GM18873 (cell line): ENCODE measurements around the gene PCDH11Y.
A peak's percentile ranks its signal among the peaks of the same experiment; 100 is the strongest.
"Not testable (repeated sequence)": the region's sequence is repeated elsewhere in the genome, so short reads cannot be mapped to it uniquely, and the experiment has no call there.

Source experiments
- ATAC-seq: cut with Tn5 transposase; IDR thresholded peaks from one replicate; pipeline ENCODE4 v1.9.1; 2021; ENCODE audit warnings: mild to moderate bottlenecking, moderate library complexity, moderate number of reproducible peaks; ENCODE audit not compliant: unreplicated experiment, low FRiP score

Gene PCDH11Y, protein sequence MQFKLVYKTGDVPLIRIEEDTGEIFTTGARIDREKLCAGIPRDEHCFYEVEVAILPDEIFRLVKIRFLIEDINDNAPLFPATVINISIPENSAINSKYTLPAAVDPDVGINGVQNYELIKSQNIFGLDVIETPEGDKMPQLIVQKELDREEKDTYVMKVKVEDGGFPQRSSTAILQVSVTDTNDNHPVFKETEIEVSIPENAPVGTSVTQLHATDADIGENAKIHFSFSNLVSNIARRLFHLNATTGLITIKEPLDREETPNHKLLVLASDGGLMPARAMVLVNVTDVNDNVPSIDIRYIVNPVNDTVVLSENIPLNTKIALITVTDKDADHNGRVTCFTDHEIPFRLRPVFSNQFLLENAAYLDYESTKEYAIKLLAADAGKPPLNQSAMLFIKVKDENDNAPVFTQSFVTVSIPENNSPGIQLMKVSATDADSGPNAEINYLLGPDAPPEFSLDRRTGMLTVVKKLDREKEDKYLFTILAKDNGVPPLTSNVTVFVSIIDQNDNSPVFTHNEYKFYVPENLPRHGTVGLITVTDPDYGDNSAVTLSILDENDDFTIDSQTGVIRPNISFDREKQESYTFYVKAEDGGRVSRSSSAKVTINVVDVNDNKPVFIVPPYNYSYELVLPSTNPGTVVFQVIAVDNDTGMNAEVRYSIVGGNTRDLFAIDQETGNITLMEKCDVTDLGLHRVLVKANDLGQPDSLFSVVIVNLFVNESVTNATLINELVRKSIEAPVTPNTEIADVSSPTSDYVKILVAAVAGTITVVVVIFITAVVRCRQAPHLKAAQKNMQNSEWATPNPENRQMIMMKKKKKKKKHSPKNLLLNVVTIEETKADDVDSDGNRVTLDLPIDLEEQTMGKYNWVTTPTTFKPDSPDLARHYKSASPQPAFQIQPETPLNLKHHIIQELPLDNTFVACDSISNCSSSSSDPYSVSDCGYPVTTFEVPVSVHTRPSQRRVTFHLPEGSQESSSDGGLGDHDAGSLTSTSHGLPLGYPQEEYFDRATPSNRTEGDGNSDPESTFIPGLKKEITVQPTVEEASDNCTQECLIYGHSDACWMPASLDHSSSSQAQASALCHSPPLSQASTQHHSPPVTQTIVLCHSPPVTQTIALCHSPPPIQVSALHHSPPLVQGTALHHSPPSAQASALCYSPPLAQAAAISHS (N-terminal part only)

DNA sequence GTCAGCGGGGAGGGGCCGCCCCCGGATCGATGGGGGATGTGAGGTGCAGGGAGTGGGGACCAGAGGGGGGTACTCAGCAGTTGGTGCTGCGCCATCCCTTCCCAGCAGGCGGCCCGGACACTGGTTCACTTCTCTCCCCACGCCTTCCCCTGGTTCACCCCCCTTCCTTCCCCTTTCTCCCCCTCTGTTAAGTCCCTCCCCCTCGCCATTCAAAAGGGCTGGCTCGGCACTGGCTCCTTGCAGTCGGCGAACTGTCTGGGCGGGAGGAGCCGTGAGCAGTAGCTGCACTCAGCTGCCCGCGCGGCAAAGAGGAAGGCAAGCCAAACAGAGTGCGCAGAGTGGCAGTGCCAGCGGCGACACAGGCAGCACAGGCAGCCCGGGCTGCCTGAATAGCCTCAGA lies at the start of gene PCDH11Y:
PCDH11Y (plus strand) TSS at position 240 of the 400 bp plus-strand sequence. CDS start 56,804 bp downstream, outside the sequence.
- not testable (repeated sequence) for ATAC-seq

DNA sequence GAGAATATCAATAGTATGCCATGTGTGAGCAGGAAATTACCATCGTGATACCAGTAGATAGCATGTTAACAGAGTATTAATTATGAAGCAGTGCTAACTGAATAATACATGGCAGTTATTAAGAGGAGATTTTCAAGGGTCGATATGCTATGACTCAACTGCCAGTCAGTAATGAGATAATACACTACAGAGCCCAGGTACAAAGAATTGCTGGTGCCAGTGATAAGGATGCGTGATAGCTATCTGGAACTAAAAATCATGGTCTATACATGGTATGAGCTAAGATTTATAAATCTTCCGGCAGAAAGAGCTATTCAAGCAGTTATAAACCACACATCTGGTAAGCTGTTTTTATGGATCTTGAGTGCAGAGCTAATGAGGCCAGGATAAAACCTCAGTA lies 32.2 kb upstream of the PCDH11Y start:
- ATAC-seq, result not testable (repeated sequence)

DNA sequence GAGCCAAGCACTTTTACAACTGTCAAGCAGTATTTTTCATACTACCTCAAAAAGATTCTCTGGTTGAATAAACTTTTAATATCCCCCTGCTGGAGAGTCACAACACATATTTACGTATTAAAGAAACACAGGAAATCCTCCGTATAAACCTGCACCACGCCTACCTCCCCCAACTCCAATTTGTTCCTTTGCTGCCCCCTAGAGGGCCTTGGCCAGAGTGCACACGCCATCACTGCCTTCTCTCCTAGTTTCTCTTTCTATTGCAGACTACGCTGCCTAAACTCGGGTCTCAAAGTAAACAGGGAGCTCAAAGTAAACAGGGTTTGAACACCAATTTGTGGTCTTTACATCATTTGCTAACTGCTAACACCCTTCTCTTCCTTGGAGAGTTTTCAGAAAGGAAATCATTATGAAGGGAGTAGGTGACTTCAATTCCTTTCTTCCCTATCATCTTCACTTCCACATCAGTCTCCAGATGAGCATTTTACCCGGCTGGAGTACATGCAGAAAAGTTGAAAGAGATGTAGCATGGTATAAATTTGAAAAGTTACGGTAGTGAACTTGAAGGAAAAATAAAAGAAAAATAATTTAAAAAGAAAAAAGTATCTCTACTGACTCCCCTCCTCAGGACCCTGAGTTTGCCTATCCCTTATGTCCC lies 8.2 kb upstream of the PCDH11Y start:
- peak; percentile 96 for ATAC-seq

DNA sequence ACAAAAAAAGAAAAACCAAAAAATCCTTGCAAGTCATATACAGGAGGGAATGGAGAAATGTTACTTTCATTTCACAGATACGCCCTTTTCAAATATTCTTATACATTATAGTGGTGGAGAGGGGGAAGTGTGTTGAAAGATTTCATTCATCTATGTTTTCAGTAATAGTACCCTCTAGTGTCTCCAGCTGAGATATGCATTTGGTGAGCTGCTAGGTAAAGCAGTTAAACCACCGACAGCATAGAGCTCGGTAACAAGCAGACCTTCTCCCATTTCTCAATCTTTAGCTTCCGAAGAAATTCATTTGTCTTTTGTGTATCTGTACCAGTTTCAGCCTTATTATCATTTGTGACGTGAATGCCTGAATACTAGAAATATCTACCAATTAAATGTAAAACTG lies 5.2 kb upstream of the PCDH11Y start:
- ATAC-seq, result not testable (repeated sequence)

DNA sequence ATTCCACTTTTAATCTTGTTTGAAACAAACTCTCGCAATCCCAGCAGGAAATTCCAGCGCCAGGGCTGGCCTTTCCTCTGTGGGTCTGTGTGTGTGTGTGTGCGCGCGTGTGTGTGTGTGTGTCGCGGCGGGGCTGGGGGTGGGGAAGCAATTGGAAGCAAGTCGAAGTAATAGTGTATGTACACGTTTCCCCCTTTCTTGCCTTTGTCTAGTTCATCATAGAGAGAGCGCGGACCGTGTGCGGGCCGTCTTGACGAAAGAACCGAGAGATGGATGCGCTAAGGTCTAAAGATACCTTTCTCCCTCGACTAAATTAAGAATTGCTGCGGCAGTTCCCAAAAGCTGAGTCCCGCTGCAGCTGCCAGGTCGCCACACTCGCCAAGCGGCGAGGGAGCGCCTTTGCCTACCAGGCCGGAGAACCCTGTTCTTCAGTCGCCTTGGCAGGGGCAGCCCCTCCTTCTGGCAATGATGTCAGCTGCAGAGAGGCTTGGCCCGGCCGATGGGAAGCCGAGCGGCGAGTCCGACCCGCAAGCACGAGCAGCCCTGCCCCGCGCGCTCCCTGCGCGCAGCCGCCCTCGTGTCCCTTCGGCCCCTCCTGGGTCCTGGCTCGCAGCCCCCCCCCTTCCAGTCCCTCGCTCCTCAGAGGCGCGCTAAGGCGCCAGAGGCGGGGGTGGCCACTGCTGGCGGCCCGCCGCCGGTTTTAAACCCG lies 2.5 kb downstream of the PCDH11Y start:
- not testable (repeated sequence) for ATAC-seq

DNA sequence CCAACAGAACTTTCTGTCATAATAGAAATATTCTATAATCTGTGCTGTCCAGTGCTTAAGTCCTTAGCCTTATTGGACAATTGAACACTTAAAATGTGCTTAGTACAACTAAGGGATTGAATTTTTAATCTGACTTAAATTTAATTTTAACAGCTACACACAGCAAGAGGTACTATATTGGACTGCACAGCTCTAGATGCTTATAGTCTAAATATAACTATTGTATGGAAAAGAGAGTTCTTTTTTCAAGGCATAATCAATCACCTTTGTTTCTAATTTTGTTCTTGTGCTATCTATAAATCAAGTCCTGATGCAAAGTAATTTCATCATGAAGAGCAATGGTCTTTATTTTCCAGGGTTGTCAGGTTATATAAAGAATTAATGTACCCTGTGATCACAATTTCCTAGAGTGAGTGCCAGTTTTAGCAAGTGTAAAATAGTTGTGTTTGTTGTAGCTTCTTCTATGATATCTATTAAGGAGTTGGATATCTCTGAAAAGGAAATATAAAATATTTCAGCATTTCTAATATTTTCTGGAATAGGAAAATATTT lies 39.0 kb downstream of the PCDH11Y start:
- not testable (repeated sequence) for ATAC-seq

DNA sequence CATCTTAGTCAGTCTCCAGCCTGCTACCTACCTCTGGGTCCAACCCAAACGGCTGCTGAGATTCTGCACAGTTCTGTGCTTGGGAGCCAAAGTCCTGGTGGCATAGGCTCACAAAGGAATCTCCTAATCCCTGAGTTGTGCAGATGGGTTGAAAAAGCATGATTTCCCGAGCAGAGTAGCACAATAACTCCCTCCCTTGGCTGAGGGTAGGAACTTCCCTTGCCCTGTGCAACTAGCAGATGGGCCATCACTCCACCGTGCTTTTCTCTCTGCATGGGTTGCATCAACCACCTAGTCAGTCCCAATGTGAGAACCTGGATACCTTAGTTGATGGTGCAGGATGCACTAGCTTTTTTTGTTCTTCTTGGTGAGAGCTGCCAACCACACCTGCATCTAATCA lies 82.9 kb downstream of the PCDH11Y start:
- ATAC-seq, result not testable (repeated sequence)

DNA sequence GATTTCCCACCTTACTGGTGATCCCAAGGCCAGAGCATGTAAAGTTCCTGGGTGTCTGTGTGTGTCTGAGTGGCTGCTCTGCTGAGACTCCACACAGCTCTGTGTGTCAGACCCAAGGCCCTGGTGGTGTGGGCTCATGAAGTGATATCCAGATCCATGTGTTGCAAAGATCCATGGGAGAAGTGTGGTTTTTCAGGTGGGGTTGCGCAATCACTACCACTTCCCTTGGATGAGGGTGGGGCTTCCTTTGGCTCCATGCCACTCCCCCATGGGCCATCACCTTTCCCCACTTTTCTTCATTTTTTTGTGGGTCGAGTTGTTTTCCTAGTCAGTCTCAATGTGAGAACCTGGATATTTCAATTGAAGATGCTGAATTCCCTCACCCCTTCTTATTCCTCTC lies 182.9 kb downstream of the PCDH11Y start:
- not testable (repeated sequence) for ATAC-seq

DNA sequence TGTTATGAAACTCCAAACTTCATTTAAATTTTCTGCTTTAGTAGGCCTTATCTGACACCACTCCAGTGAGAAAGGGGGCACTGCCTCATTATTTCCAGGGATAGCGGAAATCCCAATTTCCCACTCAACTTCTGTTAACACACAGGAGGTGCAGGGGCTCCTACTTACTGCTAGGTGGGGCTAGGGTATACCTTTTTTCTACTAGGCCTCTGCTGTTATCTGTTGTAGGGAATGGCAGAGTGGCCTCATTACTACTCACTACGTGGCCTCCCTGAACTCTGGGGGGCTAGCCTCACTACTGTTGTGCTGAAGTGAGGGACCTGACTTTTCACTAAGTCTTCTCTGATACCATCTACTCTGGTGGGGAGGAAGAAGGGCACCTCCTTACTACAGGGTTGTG lies 215.0 kb downstream of the PCDH11Y start:
- ATAC-seq, result not testable (repeated sequence)

DNA sequence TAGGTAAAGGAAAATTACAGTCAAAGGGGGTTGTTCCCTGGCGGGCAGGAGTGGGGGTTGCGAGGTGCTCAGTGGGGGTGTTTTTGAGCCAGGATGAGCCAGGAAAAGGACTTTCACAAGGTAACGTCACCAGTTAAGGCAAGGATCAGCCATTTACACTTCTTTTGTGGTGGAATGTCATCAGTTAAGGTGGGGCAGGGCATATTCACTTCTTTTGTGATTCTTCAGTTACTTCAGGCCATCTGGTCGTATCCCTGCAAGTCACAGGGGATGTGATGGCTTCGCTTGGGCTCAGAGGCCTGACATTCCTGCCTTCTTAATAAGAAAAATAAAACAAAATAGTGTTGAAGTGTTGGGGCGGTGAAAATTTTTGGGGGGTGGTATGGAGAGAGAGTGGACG lies 324.8 kb downstream of the PCDH11Y start:
- ATAC-seq, result not testable (repeated sequence)

DNA sequence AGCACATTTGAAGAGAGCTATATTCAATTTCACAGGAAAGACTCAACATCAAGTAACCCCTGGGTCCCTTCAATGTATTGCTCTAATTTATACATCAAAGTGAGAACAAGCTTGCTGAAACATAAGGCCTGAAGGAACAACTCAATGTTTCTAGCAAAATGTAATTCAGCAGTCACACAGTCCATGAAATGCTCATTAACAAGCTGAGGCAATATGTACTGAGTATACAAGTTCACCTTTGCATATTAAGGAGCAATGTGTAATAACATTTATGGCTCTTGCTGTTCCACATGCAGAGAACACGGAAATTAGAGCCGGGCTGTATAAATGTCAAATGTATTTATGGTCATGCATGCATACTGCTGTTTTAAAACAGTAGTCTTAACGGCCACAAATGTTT lies 342.1 kb downstream of the PCDH11Y start:
- not testable (repeated sequence) for ATAC-seq

DNA sequence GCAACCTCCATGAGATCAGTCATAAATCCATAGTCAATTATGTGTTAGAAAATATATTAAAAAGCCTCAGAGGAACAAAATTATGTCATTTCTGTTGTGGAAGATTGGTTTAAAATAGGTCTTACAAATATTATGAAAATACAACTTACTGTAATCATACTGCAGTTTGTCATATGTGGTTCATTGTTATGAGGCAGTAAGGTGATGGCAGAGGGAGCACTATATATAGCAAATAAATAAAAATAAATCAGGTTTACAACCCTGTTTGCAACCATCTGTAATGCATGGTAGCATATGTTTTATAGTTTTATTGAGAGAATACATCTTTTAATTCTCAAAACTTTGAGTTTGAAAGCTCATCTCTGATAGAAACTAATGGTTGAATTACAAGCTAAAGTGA lies 543.6 kb downstream of the PCDH11Y start:
- ATAC-seq, result not testable (repeated sequence)

DNA sequence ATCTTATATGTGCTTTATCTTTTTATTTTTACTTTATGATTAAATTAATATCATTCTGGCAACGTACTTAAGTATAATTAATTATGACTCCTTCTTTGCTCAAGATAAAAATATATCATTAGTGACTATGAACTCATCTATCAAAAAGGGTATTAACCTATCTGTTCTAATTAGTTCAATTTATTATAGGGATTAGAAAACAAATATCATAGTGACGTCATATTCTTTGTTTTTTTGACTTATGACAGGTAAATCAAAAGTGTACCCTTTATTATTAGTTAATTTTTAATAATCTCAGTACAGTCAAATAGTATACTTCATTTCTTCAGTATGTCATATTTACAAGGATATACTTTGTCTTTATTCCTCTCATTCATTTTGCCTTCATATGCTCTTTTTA lies 638.5 kb downstream of the PCDH11Y start:
- not testable (repeated sequence) for ATAC-seq

DNA sequence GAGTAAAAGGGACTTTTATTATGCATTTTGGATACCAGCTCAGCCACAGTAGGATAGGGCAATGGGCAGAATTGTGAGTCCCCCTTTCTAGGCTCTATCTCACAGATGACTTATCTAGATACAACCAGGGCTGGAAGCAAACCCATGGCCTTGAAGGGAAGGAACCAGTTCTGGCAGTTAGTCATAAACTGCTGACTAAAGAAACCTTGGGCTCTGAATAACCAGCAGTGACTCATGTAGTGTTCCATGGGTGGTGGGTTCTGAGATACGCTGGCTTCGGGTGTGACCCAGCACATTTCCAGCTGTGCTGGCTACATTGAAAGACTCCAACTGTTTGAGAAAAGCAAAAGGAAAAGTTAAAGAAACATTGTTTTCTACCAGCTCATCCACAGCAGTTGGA lies 679.2 kb downstream of the PCDH11Y start:
- ATAC-seq, result not testable (repeated sequence)

DNA sequence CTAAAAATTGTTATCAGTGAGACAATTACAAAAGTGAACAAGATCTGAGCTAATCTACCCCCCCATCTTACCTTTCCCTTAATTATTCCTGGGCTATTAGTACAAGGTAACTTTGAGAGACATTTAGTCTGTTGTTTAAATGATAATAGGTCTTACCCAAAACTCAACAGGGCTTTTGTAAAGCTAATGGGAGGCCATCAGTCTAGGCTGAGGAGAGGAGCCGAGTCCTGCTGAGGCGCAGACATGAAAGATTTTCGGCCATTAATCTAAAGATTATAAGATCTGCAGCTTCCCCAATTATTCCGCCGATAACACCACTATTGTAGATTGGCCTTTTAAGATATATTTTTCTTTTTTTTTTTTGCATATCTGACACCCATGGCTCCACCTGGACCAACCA lies 708.6 kb downstream of the PCDH11Y start:
- not testable (repeated sequence) for ATAC-seq

DNA sequence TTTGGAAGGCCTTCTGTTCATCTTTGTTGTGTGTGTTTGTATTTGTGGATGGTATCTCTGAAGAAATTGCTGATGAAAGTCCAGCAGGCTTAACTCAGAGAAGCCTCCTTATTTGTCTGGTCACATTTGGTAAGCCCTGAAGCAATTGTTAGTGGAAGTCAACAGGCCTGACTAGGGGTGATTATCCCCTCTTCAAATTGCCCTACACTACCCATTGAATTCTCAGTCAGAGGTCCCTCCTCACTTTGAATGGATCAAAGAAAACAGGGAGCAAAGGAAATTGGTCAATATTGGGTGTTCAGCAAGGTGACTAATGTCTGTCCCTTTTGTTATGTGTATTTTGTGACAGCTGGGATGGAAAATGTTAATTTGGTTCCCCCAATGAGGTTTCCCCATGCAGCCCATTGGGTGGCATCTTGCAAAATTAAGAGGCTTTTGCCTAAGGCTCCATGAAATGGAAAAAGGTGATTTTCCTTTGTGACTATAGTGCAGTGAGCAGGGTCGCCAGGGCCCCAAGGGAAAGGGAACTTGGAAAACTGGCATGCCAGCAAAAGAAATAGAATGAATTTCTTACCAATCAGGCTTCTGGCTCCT lies 709.8 kb downstream of the PCDH11Y start:
- ATAC-seq, result not testable (repeated sequence)

DNA sequence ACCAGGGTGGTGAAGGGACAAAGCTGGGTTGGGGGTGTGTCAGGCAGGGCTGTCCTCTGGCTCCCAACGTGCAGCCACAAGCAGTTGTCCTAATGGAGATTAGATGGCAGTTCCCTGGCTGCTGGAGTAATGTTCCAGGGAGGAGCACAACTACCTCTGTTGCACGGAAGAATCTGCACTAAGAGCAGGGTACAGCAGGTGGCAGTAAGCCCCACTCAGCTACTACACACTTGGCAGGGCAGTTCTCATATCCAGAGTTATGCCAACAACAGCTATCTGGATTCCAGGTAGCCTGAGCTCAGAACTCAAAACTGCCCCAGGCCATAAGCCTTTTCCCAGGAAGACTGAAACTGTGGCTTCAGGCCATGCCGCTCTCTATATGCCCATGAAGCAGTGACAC lies 761.3 kb downstream of the PCDH11Y start:
- ATAC-seq, result not testable (repeated sequence)

DNA sequence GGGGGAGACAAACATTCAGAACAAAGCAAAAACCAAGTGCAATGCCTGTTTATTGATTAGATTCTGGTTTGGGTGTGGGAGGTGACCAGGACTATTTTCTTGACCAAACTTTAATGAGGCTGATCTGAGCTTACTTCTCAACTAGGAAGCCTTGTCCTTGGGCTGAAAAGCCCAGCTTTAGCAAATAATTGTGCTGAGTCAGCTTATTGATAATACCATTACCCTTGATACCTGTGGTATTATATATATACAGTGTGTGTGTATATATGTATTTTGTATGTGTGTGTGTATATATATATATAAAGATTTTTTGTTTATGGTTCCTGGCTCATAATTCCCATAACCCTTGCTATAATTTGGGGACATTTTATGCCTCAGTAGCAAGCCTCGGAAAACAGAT lies 776.4 kb downstream of the PCDH11Y start:
- ATAC-seq, result not testable (repeated sequence)
